ENCODE data around the gene FUZ. TPM values are rescaled to one million over a fixed set of nuclear protein-coding genes. Genes with fewer than 3 reads are reported as not detected.

The FUZ gene
- total and polyA plus RNA-seq, 2 of the 8 experiments (the other 6 are each of a cell fraction or from before 2014, with no cell fraction given) = 28.4 to 33.9 TPM

DNA sequence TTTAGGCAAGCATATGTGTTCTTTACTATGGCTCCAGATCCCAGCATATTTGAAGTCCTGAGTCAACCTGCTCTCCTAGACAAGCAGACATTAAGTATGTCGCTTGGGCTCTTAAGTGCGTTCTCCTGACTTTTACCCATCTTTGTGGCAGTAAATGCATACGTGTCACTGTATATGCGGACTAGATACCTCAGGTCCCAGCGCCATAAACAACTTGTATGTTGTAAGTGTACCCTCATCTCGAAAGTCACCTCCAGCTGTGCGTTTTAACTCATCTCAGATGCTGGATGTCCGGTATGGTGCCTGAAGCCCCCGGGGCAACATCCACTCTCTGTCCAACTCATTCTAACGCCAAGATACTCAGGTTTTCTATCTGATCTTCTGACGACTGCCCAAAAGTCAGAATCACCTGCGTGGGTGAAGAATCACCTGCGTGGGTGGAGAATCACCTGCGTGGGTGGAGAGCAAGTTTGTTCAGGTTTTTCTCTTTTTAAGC lies 39.6 kb upstream of the FUZ start:
- WGBS, 2 experiments (ENCODE audit: extremely low coverage in 1 of 2, insufficient coverage in 1 of 2, insufficient read length in 1 of 2, insufficient replicate concordance in 2 of 2, low coverage in 1 of 2, low lambda C conversion rate in 2 of 2, missing lambda C conversion rate in 1 of 2) = 87% methylated on average over 14 of the region's 14 CpGs; no CpG with 5 or more reads in 1 of the 2 experiments
- FAIRE-seq (no peak), DNase-seq (ENCODE audit: low read depth in 1 of 2, low spot score in 2 of 2) (no peak)
- Histone ChIP-seq H4K20me1 (replicated peaks in 1 of 2; ENCODE audit: control insufficient read depth in 1 of 2, insufficient read depth in 2 of 2, low read length in 2 of 2) (peaks cover 37 to 45% of the 10 kb centered on the region in 2 experiments), H3K56ac (replicated peaks; ENCODE audit: insufficient read length, low read depth, low read length) (no peak overlapping the region), H4K8ac (ENCODE audit: extremely low read depth, insufficient read depth, low read length) (no peak overlapping the region), H2BK15ac (ENCODE audit: low read length) (no peak overlapping the region), H3K9me3 (ENCODE audit: insufficient read depth in 2 of 2, low read depth in 1 of 2, low read length in 1 of 2) (no peaks in the 10 kb centered on the region), H3K79me2 (ENCODE audit: control insufficient read depth in 1 of 2, insufficient read depth in 2 of 2, low read length in 2 of 2) (peaks cover 17 to 28% of the 10 kb centered on the region in 2 experiments), H3K36me3 (ENCODE audit: control insufficient read depth in 2 of 4, insufficient read depth in 4 of 4, low read length in 3 of 4) (peaks cover 9 to 40% (median 21%) of the 10 kb centered on the region in 4 experiments; a peak in 6 of 8 replicates), H3K18ac (ENCODE audit: extremely low read depth, low read length) (no peak overlapping the region), H2BK12ac (ENCODE audit: low read depth, low read length) (no peak overlapping the region), H3K14ac (ENCODE audit: insufficient read length) (no peak overlapping the region), H4K91ac (replicated peaks; ENCODE audit: insufficient read length, low read length) (no peak overlapping the region), H3K27ac (ENCODE audit: low read depth, low read length) (no peak overlapping the region), H2BK20ac (ENCODE audit: low read length) (no peak overlapping the region), H3K23ac (ENCODE audit: insufficient read length) (no peak overlapping the region), H4K5ac (ENCODE audit: insufficient read length, low read depth, low read length) (no peak overlapping the region), H3K4ac (replicated peaks; ENCODE audit: insufficient read length, low read depth, low read length) (no peak overlapping the region), H2AK5ac (ENCODE audit: low read depth, low read length) (no peak overlapping the region), H2AFZ (ENCODE audit: low read length) (no peak overlapping the region), H3K4me1 (replicated peaks in 1 of 4; ENCODE audit: control insufficient read depth in 3 of 4, insufficient read depth in 4 of 4, low read length in 3 of 4) (peaks cover 3 to 9% (median 6%) of the 10 kb centered on the region in 4 experiments), H3K4me2 (ENCODE audit: insufficient read depth in 1 of 2, low read depth in 2 of 2, low read length in 2 of 2) (peak overlapping the region; percentile 84 to 98), H2BK120ac (replicated peaks; ENCODE audit: low read depth, low read length) (no peak overlapping the region), H3K4me3 (ENCODE audit: extremely low read depth in 1 of 4, insufficient read depth in 2 of 4, low read depth in 3 of 4, low read length in 4 of 4) (peak overlapping the region; percentile 62 to 88 (median 80); a peak in 7 of 8 replicates), H3K23me2 (ENCODE audit: low read depth, low read length) (peaks cover 10% of the 10 kb centered on the region; the same call in 1 of the 2 replicates), H3K9ac (replicated peaks in 1 of 4; ENCODE audit: extremely low read depth in 1 of 4, low read depth in 3 of 4, low read length in 3 of 4) (no peak overlapping the region), H2BK5ac (ENCODE audit: low read depth, low read length) (no peak overlapping the region), H3K79me1 (ENCODE audit: low read depth, low read length) (peaks cover 18% of the 10 kb centered on the region), H3K27me3 (replicated peaks in 1 of 4; ENCODE audit: control insufficient read depth in 3 of 4, extremely low read depth in 1 of 4, insufficient read depth in 3 of 4, low read length in 3 of 4) (no peaks in the 10 kb centered on the region; a peak in 1 of 7 replicates)
- ChIA-PET POLR2A (ENCODE audit: partially characterized antibody) (interaction anchor here (1.2 to 12.4 kb wide), 7 partner anchors 14 to 77 kb away, joined by 3 to 247 read pairs (median 9); partner anchors contain the start of genes AKT1S1, FUZ, NUP62 and PNKP), CTCF (ENCODE audit: partially characterized antibody) (interaction anchor here (0.7 to 3.0 kb wide), 2 partner anchors 11 to 52 kb away, joined by 3 to 13 read pairs; no protein-coding TSS in a partner anchor)
- TF ChIP-seq POLR2AphosphoS5 (IDR thresholded peaks at IDR 0.05; ENCODE audit: low read depth, low read length) = 0 out of 2 replicates have a peak, but pooled peaks have one; percentile 29
- TF ChIP-seq, protein P1, sequence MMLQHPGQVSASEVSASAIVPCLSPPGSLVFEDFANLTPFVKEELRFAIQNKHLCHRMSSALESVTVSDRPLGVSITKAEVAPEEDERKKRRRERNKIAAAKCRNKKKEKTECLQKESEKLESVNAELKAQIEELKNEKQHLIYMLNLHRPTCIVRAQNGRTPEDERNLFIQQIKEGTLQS (IDR thresholded peaks at IDR 0.05; ENCODE audit: insufficient read depth, low read depth, low read length) = no peak

Measured in H1 (cell line).